HG03025 (cell line): ENCODE data around the gene DPYD.

ENCODE experiments used
- ATAC-seq: cut with Tn5 transposase; IDR thresholded peaks from one replicate; pipeline ENCODE4 v1.9.1; 2021; ENCODE audit warnings: mild to moderate bottlenecking, moderate library complexity; ENCODE audit not compliant: unreplicated experiment, low FRiP score

Gene DPYD

GRCh38 chr1:97563926-97564325 is 356.9 kb downstream of the DPYD start:
- ATAC-seq: no peak

- ATAC-seq: no peak
Measured at GRCh38 chr1:97562081-97562480, 358.8 kb downstream of the DPYD start.

- no peak for ATAC-seq
Measured at GRCh38 chr1:97560714-97561113, 360.1 kb downstream of the DPYD start.

DNA sequence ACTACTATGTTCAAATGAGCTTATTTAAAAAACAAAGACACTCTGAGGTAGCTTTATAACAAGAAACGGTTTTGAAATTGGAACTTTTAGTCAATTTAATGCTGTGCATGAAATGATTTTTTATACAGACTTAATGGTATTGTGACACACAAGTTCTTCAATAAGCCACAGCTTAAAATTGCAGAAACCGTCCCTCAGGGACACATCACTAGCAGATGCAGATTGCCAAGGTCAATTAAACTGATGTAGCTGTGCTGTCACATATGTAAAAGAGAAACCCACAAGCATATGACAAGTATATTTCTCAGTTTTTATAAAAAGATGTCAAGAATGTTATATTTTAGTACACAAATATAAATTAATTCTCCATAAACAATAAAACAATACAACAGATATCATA is 366.9 kb downstream of the DPYD start:
- no peak for ATAC-seq

DNA sequence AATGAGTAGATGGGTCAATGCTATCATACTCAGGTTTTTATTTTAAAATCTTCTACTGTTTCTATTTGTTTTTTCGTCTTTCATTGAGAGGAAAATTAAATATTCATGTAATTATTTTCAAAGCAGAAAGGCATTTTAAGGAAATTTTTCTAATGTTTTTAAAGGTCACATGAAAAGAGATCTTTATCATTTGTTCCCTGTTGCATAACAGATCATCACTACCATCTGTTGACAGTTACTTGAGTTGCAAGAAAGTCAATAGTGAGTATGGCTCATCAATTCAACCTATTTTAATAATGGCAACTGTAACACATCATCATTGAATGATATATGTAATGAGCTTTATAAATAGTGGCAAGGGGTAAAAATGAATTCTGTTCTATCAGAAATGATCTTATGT is 369.7 kb downstream of the DPYD start:
- ATAC-seq: no peak

DNA sequence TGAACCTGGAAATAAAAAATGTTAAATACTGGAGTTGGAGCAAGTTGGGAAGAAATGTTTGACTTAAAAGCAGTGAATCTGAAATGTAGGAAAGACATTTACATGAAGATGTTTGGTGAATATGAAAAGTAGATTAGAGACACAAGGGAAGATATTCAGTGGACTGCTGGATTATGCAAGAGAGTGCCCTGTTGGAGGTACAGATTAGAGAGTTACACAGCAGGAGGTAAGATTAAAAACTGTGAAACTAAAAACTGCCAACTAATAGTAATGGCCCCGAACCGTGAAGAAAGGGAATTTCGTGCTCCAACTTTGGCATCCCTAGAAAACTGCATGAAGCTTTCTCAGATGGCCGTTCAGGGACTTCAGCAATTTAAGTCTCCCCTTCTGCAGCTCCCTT is 375.4 kb downstream of the DPYD start:
- no peak for ATAC-seq

DNA sequence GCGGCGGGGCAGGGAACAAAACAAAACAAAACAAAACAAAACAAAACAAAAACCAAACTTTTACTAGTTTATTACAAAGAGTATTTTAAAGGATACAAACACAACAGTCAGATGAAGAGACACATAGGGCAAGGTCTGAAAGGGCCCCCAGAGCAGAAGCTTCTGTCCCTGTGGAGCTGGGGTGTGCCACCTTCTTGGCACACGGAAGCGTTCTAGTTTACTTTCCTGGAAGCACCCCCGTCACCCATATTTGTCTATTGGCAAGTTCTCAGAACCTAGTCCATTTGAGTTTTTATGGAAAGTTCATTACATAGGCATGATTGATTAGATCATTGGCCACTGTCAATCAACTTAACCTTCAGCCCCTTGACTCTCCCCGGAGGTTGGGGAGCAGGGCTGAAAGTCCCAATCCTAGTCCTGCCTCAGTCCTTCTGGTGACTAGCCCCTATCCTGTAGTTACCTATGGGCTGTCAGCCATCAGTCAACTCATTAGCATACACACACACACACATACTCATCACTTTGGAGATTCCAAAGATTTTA is 380.4 kb downstream of the DPYD start:
- no peak for ATAC-seq

DNA sequence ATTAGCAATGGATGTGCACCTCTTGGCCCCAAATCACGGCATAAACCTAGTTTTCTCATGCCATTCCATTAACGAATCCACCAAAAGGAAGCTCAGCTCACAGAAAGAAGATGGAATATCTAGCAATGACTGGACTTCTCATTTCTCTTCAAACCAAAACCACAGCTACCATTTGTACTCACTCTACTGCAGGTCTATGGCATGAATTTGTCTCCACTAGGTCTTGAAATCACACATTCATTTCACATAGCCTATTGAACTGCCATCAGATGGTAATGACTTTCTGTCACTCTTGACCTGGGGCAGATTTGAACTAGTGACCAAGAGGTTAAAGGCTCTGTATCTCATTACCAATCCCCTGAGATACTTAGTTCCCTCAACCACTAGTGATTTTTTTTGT is 382.7 kb downstream of the DPYD start:
- ATAC-seq: no peak

GRCh38 chr1:97533358-97533757 is 387.5 kb downstream of the DPYD start:
- ATAC-seq: no peak

DNA sequence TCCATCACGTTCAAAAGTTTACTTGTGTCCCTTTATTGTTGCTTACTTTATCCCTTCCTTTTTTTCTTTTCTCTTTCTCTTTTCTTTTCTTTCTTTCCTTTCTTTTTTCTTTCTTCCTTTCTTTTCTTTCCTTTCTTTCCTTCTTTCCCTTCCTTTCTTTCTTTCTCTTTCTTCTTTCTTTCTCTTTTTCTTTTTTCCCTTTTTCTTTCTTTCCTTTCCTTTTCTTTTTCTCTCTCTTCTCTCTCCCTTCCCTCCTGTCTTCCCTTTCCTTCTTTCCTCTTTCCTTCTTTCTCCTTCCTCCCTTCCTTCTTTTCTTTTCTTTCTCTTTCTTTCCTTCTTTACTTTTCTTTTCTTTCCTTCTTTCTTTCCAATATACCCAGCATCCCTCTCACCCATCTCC is 391.2 kb downstream of the DPYD start:
- no peak for ATAC-seq

DNA sequence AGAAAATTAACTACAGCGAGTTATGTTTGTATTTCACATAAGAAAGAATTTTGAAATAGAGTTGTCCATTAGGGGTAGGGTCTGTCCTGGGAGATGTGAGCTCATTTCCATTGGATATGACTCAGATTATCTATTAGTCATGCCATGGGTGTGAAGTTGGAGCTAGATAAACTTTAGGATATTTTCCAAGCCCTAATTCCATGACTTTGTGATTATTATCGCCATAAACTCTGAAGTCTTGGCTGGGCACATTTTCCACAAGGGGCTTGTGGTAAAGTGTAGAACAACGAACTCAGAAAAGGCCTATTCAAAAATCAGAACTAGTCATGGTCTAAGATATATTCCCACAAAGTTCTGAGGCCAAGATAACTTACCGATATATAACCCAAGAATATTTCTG is 396.6 kb downstream of the DPYD start:
- ATAC-seq: no peak

- no peak for ATAC-seq
Measured at GRCh38 chr1:97516588-97516987, 404.2 kb downstream of the DPYD start.

GRCh38 chr1:97508653-97509218 is 412.1 kb downstream of the DPYD start:
- ATAC-seq: no peak

- ATAC-seq: no peak
Measured at GRCh38 chr1:97507863-97508262, 413.0 kb downstream of the DPYD start.

GRCh38 chr1:97506368-97506767 is 414.5 kb downstream of the DPYD start:
- ATAC-seq: no peak

GRCh38 chr1:97505816-97506215 is 415.0 kb downstream of the DPYD start:
- ATAC-seq: peak; percentile 74

DNA sequence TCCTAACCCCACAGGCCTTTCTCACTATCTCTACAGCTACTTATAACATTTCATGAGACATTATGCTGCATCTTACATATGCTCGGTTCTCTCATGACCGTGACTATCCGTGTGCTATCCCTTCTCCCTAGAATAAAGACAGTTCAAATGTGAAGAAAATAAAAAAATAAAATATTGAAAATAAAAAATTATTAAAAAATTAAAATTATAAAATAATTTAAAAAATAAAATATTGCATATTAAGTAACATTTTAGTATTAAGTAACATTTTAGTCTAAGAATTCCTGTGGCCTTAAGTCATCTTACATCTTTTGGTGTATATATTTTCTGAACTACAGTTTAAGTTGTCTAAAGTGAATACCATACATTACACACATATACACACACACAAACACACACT is 415.5 kb downstream of the DPYD start:
- no peak for ATAC-seq

DNA sequence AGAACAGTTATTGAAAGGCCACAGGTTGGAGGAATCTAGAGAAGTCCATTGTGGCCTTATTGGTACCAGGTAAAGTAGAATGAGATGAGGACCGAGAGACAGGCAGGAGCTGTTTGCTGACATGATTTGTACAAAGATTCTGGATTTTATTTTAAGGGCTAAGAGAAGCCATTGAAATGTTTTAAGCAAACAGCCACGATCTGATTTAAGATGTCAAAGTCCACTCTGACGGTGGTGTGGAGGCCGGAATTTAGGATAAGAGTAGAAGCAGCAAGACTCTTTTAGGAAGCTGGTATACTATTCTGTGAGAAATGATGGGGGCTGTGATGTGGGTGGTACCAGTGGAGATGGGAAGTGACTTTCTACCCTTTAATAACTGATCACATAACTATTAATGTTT is 418.5 kb downstream of the DPYD start:
- ATAC-seq: no peak

- no peak for ATAC-seq
Measured at GRCh38 chr1:97501628-97502027, 419.2 kb downstream of the DPYD start.

DNA sequence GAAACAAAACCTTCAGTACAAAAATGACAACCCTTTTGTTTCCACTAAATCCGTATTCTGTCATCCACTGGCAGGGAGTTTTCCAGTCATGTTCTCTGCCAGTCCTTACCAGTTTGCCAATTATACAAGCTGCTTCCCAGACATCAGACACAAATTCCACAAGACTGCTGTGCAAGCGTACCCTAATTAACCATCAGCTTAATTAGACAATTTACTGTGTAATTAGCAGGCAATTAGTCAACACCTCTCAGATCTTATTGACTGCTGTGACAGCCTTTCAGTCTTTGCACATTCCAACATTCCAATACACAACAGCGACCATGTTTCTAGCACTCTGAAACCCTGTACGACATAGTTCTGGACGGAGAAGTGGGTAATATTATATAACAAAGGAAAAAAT is 420.1 kb downstream of the DPYD start:
- no peak for ATAC-seq

DNA sequence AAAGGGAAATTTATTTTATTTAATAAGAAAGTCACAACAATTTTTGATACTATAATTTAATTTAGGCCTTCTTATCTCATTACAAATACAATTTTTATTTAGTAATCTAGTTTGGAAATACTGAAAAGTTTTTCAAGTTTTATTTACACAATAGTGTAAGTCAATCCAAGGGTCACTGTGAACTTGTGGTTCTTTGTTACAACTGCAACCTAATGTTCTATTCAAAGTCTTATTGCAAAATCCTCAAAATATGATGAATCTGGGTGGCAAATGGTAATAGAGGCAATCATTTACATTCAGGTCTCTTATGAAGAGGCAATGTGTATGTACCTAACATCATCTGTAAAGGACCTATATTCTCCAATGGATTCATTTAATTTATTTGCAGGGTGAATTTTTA is 421.2 kb downstream of the DPYD start:
- ATAC-seq: no peak

DNA sequence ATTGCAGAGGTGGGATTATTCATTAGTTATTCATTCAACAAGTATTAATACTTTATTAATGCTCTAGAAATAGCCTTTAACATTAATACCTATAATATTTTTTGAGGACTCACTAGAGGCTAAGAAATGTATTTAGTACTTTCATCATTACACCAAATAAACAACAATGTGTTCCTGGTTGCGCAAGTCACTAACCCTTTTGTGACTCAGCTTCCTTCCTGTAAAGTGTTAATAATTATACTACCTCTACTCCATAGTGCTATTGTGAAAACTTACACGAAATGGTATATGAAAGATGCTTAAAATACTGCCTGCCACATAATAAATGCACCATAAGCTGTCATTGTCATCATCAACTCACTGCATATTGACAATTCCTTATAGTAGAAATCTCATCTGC is 431.0 kb downstream of the DPYD start:
- ATAC-seq: no peak

DNA sequence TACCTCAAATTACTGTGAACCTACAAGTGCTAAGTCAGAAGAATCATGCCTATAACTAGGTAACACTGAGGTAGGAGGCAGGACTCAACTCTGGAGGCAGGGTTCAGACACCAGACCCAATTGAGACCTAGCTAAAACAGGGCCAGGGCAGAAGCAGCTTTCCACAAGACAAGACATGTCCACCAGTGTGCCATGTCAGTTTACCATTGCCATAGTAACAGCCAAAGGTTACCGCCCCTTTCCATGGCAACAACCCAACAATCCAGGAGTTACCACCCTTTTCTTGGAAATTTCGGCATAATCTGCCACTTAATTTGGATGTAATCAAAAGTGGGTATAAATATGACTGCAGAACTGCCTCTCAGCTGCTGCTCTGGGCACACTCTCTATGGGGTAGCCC is 432.3 kb downstream of the DPYD start:
- no peak for ATAC-seq
